ENCODE measurements around the gene CA11.

Gene CA11

GRCh38 chr19:48606463-48607358 is 39.3 kb downstream of the CA11 start, which contains the start of gene SPACA4:
Gene SPACA4, plus strand, starts transcription at chr19:48606742. Its CDS starts 237 bp downstream, at chr19:48606979.
- in situ Hi-C loops (cut with HindIII; ENCODE audit: low pct_unique_long_range_greater_than_20kb, low sequenced_read_pairs): no loop called here
- DNase-seq (ENCODE audit: low read depth in 1 of 2, low spot score in 1 of 2): no peak

DNA sequence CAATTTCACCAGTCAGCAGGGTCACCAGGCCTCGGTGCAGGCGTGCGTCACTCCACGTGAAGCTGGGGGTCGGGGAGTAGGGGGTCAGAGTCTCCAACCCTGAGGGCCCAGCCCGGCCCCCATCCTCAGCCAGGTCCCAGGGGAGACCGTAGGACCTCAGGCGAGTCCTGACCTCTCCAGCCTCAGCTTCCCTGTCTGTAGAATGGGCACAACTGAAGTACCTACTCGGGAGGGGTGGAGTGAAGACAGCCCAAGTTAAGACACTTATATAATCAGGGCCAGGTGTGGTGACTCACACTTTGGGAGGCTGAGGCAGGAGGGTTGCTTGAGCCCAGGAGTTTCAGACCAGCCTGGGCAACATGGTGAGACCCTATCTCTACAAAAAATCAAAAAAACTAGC is 42.1 kb downstream of the CA11 start:
- in situ Hi-C loops (cut with HindIII; ENCODE audit: low pct_unique_long_range_greater_than_20kb, low sequenced_read_pairs): no loop called here
- DNase-seq (ENCODE audit: low read depth in 1 of 2, low spot score in 1 of 2): no peak
- TF ChIP-seq JUND (IDR thresholded peaks at IDR 0.05; ENCODE audit: low read depth): no peak

More at GRCh38 chr19:48606463-48607358, 39.3 kb downstream of the CA11 start, which contains the start of gene SPACA4:
- TF ChIP-seq JUND (IDR thresholded peaks at IDR 0.05; ENCODE audit: low read depth): no peak

- in situ Hi-C loops (cut with HindIII; ENCODE audit: low pct_unique_long_range_greater_than_20kb, low sequenced_read_pairs): no loop called here
- no peak for TF ChIP-seq JUND (IDR thresholded peaks at IDR 0.05; ENCODE audit: low read depth)
- DNase-seq (ENCODE audit: low read depth in 1 of 2, low spot score in 1 of 2): no peak
Measured at GRCh38 chr19:48603449-48603848, 42.5 kb downstream of the CA11 start.

GRCh38 chr19:48603001-48603400 is 43.0 kb downstream of the CA11 start:
- no peak for TF ChIP-seq JUND (IDR thresholded peaks at IDR 0.05; ENCODE audit: low read depth)
- no peak for DNase-seq (ENCODE audit: low read depth in 1 of 2, low spot score in 1 of 2)
- in situ Hi-C loops (cut with HindIII; ENCODE audit: low pct_unique_long_range_greater_than_20kb, low sequenced_read_pairs): no loop called here

GRCh38 chr19:48600679-48601417 is 45.1 kb downstream of the CA11 start:
- no peak for TF ChIP-seq JUND (IDR thresholded peaks at IDR 0.05; ENCODE audit: low read depth)
- in situ Hi-C loops (cut with HindIII; ENCODE audit: low pct_unique_long_range_greater_than_20kb, low sequenced_read_pairs): no loop called here
- DNase-seq (ENCODE audit: low read depth in 1 of 2, low spot score in 1 of 2): no peak

DNA sequence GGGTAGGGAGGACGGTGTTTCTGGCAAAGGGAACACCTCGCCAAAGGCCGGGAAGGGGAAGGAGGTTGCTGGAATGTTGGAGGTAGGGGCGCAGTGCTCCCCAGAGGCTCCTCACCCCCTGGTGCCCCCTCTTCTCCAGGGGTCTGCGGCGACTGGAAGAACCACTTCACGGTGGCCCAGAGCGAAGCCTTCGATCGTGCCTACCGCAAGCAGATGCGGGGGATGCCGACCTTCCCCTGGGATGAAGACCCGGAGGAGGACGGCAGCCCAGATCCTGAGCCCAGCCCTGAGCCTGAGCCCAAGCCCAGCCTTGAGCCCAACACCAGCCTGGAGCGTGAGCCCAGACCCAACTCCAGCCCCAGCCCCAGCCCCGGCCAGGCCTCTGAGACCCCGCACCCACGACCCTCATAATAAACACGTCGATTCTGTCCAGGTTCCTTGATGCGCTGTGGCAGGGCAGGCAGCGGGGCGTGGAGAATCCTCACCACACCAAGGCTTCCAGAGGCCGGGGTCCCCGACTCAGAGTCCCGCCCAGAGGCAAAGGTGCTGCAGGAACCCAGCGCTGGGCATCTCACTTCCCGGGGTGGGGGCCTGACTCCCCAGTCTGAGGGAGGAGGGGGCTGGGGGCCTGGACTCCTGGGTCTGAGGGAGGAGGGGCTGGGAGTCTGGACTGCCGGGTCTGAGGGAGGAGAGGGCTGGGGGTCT is 46.8 kb downstream of the CA11 start:
- no peak for TF ChIP-seq JUND (IDR thresholded peaks at IDR 0.05; ENCODE audit: low read depth)
- in situ Hi-C loops (cut with HindIII; ENCODE audit: low pct_unique_long_range_greater_than_20kb, low sequenced_read_pairs): no loop called here
- DNase-seq (ENCODE audit: low read depth in 1 of 2, low spot score in 1 of 2): no peak

DNA sequence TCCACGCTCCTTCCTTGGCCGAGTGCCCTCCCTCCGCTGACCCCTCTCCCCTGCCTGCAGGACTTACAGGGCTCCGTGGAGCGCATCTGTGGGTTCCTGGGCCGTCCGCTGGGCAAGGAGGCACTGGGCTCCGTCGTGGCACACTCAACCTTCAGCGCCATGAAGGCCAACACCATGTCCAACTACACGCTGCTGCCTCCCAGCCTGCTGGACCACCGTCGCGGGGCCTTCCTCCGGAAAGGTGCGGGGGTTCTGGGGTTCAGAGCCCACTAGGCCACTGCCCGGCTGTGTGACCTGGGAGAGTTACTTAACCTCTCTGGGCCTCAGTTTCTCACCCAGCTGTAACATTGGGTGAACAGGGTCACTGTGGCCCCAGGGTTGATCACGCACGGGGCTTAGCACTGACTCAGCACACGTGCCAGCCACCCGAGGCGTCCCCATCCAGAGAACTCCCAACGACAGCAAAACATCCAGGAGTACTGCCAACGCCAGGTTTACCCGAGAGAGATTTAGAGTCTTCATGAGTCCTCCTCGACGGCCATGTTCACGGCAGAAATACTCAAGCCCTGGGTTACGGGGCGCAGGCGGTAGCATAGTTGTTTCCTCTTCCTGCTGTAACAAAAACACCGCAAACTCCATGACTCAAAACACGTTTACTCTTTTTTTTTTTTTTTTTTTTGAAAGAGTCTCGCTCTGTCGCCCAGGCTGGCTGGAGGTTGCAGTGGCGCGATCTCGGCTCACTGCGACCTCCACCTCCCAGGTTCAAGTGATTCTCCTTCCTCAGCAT is 49.1 kb downstream of the CA11 start:
- in situ Hi-C loops (cut with HindIII; ENCODE audit: low pct_unique_long_range_greater_than_20kb, low sequenced_read_pairs): no loop called here
- no peak for TF ChIP-seq JUND (IDR thresholded peaks at IDR 0.05; ENCODE audit: low read depth)
- DNase-seq (ENCODE audit: low read depth in 1 of 2, low spot score in 1 of 2): no peak

DNA sequence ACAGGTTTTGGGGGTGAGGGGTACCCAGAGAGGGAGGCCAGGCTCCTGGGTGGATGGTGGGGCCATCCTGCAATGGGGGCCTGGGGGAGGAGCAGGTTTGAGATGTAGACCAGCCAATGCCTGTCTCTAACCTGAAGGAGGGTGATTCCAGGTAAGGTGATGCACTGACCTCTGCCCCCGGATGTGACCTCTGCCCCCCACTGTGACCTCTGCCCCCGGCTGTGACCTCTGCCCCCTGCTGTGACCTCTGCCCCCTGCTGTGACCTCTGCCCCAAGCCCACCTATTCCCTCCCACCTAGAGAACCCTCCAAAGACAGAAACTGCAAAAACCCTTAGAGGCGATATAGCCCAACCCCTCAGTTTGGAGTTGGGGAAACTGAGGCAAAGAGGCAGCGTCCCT is 49.8 kb downstream of the CA11 start:
- no peak for TF ChIP-seq JUND (IDR thresholded peaks at IDR 0.05; ENCODE audit: low read depth)
- in situ Hi-C loops (cut with HindIII; ENCODE audit: low pct_unique_long_range_greater_than_20kb, low sequenced_read_pairs): no loop called here
- DNase-seq (ENCODE audit: low read depth in 1 of 2, low spot score in 1 of 2): no peak

DNA sequence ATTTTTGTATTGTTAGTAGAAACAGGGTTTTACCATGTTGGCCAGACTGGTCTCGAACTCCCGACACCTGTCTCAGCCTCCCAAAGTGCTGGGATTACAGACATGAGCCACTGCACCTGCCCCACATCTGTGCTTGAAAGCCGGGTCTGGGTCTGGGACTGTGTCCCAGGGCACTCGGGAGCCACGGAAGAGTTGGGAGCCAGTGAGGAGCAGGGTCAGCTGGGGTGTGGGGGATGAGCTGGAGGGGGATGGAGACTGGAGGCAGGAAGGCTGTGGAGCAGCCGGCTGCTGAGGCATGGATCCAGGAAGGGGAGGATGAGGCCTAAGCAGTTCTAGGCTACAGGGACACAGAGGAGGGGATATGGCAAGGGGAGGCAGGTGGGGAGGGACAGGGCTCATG is 50.2 kb downstream of the CA11 start:
- in situ Hi-C loops (cut with HindIII; ENCODE audit: low pct_unique_long_range_greater_than_20kb, low sequenced_read_pairs): no loop called here
- DNase-seq (ENCODE audit: low read depth in 1 of 2, low spot score in 1 of 2): no peak
- no peak for TF ChIP-seq JUND (IDR thresholded peaks at IDR 0.05; ENCODE audit: low read depth)

DNA sequence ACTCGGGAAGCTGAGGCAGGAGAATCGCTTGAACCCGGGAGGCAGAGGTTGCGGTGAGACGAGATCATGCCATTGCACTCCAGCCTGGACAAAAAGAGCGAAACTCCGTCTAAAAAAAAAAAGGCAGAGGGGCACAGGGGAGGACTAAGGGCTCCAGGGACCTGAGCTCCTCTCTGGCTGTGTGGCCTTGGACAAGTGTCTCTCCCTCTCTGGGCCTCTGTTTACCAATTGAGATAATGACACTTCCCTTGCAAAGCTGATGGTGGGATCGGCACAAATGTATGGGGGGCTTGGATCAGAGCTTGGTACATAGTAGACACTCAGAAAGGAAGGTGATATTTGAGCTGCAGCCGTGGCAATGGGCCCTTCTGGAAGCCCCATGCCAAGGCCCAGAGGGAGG is 50.8 kb downstream of the CA11 start:
- DNase-seq (ENCODE audit: low read depth in 1 of 2, low spot score in 1 of 2): no peak
- no peak for TF ChIP-seq JUND (IDR thresholded peaks at IDR 0.05; ENCODE audit: low read depth)
- in situ Hi-C loops (cut with HindIII; ENCODE audit: low pct_unique_long_range_greater_than_20kb, low sequenced_read_pairs): no loop called here

DNA sequence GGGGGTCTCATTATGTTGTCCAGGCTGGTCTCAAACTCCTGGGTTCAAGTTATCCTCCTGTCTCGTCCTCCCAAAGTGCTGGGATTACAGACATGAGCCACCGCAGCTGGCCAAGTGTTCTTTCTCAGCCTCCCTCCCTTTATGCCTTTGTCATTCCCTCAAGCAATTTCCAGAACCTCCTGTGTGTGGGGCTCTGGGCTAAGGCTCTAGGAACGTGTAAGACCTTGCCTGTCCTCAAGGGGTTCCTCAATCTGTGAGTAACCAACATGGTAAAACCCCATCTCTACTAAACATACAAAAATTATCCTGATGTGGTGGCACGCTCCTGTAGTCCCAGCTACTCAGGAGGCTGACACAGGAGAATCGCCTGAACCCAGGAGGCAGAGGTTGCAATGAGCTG is 55.0 kb downstream of the CA11 start:
- in situ Hi-C loops (cut with HindIII; ENCODE audit: low pct_unique_long_range_greater_than_20kb, low sequenced_read_pairs): no loop called here
- no peak for DNase-seq (ENCODE audit: low read depth in 1 of 2, low spot score in 1 of 2)
- TF ChIP-seq JUND (IDR thresholded peaks at IDR 0.05; ENCODE audit: low read depth): no peak

Measured in T47D (cell line).